ENCODE measurements around the gene SRP68. TPM values are rescaled to one million over a fixed set of nuclear protein-coding genes. Genes with fewer than 3 reads are reported as not detected.

The SRP68 gene
- total RNA-seq, 2 donors from 2014 or later: 80.4 to 89.2 TPM

DNA sequence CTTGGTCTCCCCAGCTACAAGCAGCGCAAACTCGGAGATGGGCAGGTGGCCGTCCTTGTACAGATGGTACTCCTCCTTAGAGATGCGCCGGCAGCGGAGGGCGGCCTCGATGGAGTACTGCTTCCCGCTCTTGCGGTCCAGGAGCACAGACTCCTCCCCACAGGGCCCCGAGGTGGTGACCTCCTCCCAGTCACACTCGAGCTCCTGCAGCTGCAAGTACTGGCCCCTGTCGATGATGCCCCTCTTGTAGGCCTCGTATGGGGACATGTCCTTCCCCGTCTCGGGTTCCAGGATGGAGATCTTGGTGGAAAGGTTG is 64.5 kb downstream of the SRP68 start:
- no peaks in the 10 kb centered on the region for H3K9me3 ChIP-seq (ENCODE audit: control insufficient read depth, low read length, poor library complexity, severe bottlenecking)
- H3K36me3 Mint-ChIP-seq (ENCODE audit: low read depth): no peaks in the 10 kb centered on the region
- peaks cover 10% of the 10 kb centered on the region for H3K4me1 Mint-ChIP-seq
- ATAC-seq: no peak
- no peak overlapping the region for H3K27ac Mint-ChIP-seq
- H3K4me3 Mint-ChIP-seq: no peak overlapping the region
- no peak for DNase-seq
- no peaks in the 10 kb centered on the region for H3K27me3 Mint-ChIP-seq

DNA sequence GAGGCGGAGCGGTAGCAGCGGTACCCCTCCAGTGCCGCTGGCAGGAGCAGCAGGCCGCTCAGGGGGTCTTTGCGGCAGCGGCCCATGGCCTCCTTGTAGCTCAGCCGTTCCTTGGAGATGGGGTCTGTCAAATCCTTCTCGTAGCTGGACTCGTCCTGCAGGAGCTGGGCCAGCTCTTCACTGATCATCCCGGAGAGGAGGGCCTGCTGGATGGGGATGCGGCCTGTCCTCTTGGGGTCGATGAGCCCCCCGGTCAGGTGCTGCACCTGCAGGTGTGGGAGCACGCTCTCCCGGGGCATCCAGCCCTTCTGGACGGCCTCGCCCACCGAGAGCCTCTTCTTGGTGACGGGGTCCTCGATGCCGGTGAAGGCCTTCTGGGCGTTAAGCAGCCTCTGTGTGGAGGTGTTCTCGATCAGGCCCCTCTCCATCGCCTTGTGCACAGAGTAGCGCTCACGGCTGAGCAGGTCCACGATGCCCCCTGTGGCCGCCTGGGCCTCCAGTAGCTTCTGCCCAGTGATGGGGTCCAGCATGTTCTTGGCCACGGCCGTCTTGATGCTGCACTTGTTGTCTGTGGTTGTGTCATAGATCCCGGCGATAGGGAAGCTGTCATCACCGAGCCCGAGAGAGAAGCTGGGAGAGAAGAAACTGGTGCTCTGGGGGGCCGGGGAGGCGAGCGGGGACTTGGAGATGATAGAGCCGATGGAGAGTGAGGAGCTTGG is 65.0 kb downstream of the SRP68 start:
- no peaks in the 10 kb centered on the region for H3K9me3 ChIP-seq (ENCODE audit: control insufficient read depth, low read length, poor library complexity, severe bottlenecking)
- ATAC-seq (no peak), DNase-seq (no peak)
- H3K27me3 Mint-ChIP-seq: no peaks in the 10 kb centered on the region
- H3K4me3 Mint-ChIP-seq: no peak overlapping the region
- no peaks in the 10 kb centered on the region for H3K36me3 Mint-ChIP-seq (ENCODE audit: low read depth)
- peaks cover 10% of the 10 kb centered on the region for H3K4me1 Mint-ChIP-seq
- H3K27ac Mint-ChIP-seq: no peak overlapping the region

DNA sequence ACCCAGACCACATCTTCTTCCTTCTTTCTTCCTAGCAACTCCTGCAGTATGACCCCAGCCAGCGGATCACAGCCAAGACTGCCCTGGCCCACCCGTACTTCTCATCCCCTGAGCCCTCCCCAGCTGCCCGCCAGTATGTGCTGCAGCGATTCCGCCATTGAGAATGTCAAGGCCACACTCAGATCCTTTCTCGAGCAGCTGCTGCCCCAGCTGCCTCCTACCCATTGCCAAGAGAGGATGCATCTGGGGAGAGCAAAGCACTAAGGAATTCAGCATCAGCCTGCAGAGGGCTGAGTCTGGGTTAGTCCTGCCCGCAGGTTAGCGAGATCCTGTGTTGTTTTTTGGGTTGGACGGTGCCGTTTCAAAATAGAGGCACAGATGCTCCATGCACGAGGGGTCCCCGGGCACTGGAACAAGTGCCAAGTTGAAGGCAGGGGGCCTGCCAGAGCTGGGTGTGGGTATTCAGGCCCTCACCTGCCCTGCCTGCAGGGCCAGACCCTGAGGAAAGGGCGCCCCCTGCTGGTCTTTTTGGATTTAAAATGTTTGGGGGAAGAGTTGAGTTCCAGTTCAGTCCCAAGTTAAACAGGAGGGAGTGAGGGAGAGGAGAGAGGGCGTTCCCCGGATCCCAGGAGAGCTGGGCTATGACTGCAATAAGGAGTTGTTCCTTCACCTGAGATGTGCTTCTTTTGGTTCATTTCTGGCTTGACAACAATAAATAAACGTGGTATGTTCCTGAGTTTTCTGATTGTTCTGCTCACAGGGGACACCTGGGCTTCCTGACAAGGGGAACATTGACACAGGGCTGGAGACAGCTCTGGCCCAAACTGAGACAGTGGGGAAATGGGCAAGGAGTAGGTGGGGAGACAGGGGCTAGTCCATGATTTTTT is 66.8 kb downstream of the SRP68 start:
- DNase-seq: peak; percentile 58 to 82 (median 66)
- Mint-ChIP-seq H3K4me3 (no peak overlapping the region), H3K27ac (peak overlapping the region; percentile 93), H3K27me3 (no peaks in the 10 kb centered on the region), H3K36me3 (ENCODE audit: low read depth) (no peaks in the 10 kb centered on the region), H3K4me1 (peaks cover 10% of the 10 kb centered on the region)
- H3K9me3 ChIP-seq (ENCODE audit: control insufficient read depth, low read length, poor library complexity, severe bottlenecking): no peaks in the 10 kb centered on the region
- peak; percentile 68 for ATAC-seq

DNA sequence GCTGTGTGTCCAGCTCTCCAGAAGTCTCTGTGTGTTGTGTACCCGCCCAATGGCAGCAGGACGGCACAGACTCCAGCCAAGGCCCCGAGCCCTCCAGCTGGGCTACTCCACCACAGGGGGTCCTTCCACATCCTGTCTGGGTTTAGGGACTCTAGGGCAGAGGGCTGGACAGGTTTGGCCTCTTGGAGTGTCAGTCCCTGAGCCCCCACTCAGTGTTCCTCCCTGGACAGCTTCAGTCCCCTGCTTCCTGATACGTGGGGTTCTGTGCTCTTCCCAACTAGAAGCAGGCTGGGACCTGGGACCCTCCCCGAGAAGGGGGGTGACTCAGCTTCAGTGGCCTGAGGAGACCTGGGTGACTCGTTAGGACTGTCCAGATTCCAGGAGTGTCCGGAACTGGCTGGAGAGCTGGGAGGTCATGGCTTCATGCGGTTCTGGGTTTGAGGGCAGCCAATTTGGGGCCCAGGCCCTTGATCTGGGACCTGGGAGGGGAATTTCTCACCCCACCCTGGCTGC is 67.5 kb downstream of the SRP68 start:
- Mint-ChIP-seq H3K36me3 (ENCODE audit: low read depth) (no peaks in the 10 kb centered on the region), H3K27me3 (no peaks in the 10 kb centered on the region), H3K4me3 (no peak overlapping the region), H3K27ac (no peak overlapping the region), H3K4me1 (peaks cover 10% of the 10 kb centered on the region)
- H3K9me3 ChIP-seq (ENCODE audit: control insufficient read depth, low read length, poor library complexity, severe bottlenecking): no peaks in the 10 kb centered on the region
- ATAC-seq (no peak), DNase-seq (no peak)

- DNase-seq (no peak), ATAC-seq (no peak)
- no peaks in the 10 kb centered on the region for H3K9me3 ChIP-seq (ENCODE audit: control insufficient read depth, low read length, poor library complexity, severe bottlenecking)
- no peak overlapping the region for H3K4me3 Mint-ChIP-seq
- no peaks in the 10 kb centered on the region for H3K27me3 Mint-ChIP-seq
- H3K36me3 Mint-ChIP-seq (ENCODE audit: low read depth): no peaks in the 10 kb centered on the region
- no peak overlapping the region for H3K27ac Mint-ChIP-seq
- peaks cover 7% of the 10 kb centered on the region for H3K4me1 Mint-ChIP-seq
These were observed 68.4 kb downstream of the SRP68 start for GRCh38 chr17:76003915-76004314.

GRCh38 chr17:76002100-76002499 is 70.2 kb downstream of the SRP68 start:
- no peaks in the 10 kb centered on the region for H3K9me3 ChIP-seq (ENCODE audit: control insufficient read depth, low read length, poor library complexity, severe bottlenecking)
- no peak for ATAC-seq
- no peaks in the 10 kb centered on the region for H3K27me3 Mint-ChIP-seq
- H3K4me3 Mint-ChIP-seq: no peak overlapping the region
- no peak overlapping the region for H3K27ac Mint-ChIP-seq
- no peak for DNase-seq
- H3K4me1 Mint-ChIP-seq: peaks cover 15% of the 10 kb centered on the region
- H3K36me3 Mint-ChIP-seq (ENCODE audit: low read depth): no peaks in the 10 kb centered on the region

DNA sequence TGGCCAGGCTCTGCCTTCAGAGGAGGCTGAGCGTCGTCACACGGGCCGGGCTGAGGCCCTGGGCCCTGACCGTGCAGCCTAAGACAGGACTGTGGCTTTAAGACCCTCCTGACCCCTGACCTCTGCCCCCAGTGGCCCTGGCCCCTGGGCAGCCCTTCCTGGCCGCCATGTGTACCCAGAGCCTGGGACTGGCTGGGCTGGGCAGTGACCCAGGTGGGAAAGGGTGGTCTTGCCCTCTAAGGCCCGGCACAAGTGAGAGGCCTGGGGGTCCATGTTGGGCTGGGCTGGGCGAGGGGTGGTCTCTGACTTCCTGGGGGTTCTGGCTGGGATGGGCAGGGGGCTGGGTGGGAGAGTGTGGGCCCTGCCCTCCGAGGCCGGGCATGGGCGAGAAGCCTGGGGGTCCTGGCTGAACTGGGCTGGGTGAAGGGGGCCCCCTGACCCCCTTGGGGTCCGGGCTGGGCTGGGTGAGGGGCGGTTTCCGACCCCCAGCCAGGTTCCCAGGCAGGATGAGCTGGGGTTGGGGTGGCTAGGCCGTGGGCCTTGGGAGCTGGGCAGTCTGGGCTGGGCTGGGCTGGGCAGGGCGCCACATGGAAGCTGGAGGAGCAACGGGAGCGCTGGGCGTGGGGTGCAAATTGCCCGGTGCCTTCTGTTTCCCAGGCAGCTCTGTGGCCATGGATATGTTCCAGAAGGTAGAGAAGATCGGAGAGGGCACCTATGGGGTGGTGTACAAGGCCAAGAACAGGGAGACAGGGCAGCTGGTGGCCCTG is 71.4 kb downstream of the SRP68 start, which contains the start of gene CDK3:
Gene CDK3 (plus strand): TSS at position 101 of the 767 bp plus-strand sequence. CDS start 571 bp downstream, at position 672.
- peaks cover 22% of the 10 kb centered on the region for H3K4me1 Mint-ChIP-seq

GRCh38 chr17:76000016-76000754 is 72.1 kb downstream of the SRP68 start:
- peak; percentile 68 for ATAC-seq

More for the DNA sequence above, 71.4 kb downstream of the SRP68 start, which contains the start of gene CDK3:
- peak within 1 kb of the TSS; percentile 3 for H3K27ac Mint-ChIP-seq
- H3K36me3 Mint-ChIP-seq (ENCODE audit: low read depth): no peaks in the 10 kb centered on the region
- H3K9me3 ChIP-seq (ENCODE audit: control insufficient read depth, low read length, poor library complexity, severe bottlenecking): no peaks in the 10 kb centered on the region
- no peak for DNase-seq
- no peak for ATAC-seq
- H3K4me3 Mint-ChIP-seq: no peak within 1 kb of the TSS
- no peaks in the 10 kb centered on the region for H3K27me3 Mint-ChIP-seq

DNA sequence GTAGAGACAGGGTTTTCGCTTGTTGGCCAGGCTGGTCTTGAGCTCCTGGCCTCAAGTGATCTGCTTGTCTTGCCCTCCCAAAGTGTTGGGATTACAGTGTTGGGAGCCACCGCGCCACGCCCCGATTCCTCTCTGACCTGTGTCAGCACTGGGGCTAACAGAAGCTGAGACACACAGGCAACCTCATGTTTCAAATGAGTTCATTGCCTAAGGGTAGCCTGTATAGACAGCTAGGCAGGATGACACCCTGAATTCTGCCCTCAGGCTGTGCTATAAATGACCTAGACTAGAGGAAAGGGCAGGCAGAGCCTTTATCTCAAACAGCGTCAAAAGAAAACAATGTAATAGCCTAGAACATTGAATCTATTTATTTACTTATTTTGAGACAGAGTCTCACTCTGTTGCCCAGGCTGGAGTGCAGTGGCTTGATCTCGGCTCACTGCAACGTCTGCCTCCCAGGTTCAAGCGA is 74.0 kb downstream of the SRP68 start:
- H3K4me3 Mint-ChIP-seq: no peak overlapping the region

More at GRCh38 chr17:76000016-76000754, 72.1 kb downstream of the SRP68 start:
- peak; percentile 39 to 63 (median 47) for DNase-seq
- Mint-ChIP-seq H3K36me3 (ENCODE audit: low read depth) (no peaks in the 10 kb centered on the region), H3K4me1 (peaks cover 16% of the 10 kb centered on the region), H3K27ac (peak overlapping the region; percentile 3), H3K4me3 (no peak overlapping the region), H3K27me3 (no peaks in the 10 kb centered on the region)
- no peaks in the 10 kb centered on the region for H3K9me3 ChIP-seq (ENCODE audit: control insufficient read depth, low read length, poor library complexity, severe bottlenecking)

GRCh38 chr17:75996665-75997590 is 75.4 kb downstream of the SRP68 start:
- peaks cover 15% of the 10 kb centered on the region for H3K4me1 Mint-ChIP-seq
- no peaks in the 10 kb centered on the region for H3K9me3 ChIP-seq (ENCODE audit: control insufficient read depth, low read length, poor library complexity, severe bottlenecking)
- H3K27me3 Mint-ChIP-seq: no peaks in the 10 kb centered on the region
- ATAC-seq: peak; percentile 81
- peak in 2 of 3 donors; percentile 33 to 51 for DNase-seq
- no peaks in the 10 kb centered on the region for H3K36me3 Mint-ChIP-seq (ENCODE audit: low read depth)
- H3K27ac Mint-ChIP-seq: peak overlapping the region; percentile 95
- H3K4me3 Mint-ChIP-seq: peak overlapping the region; percentile 83

More for the DNA sequence above, 74.0 kb downstream of the SRP68 start:
- H3K36me3 Mint-ChIP-seq (ENCODE audit: low read depth): no peaks in the 10 kb centered on the region
- peaks cover 15% of the 10 kb centered on the region for H3K4me1 Mint-ChIP-seq
- ATAC-seq: no peak
- no peak for DNase-seq
- no peaks in the 10 kb centered on the region for H3K9me3 ChIP-seq (ENCODE audit: control insufficient read depth, low read length, poor library complexity, severe bottlenecking)
- no peaks in the 10 kb centered on the region for H3K27me3 Mint-ChIP-seq
- no peak overlapping the region for H3K27ac Mint-ChIP-seq

GRCh38 chr17:75995385-75995925 is 76.9 kb downstream of the SRP68 start:
- Mint-ChIP-seq H3K36me3 (ENCODE audit: low read depth) (no peaks in the 10 kb centered on the region), H3K27ac (peak overlapping the region; percentile 95), H3K4me1 (peaks cover 15% of the 10 kb centered on the region), H3K27me3 (no peaks in the 10 kb centered on the region), H3K4me3 (peak overlapping the region; percentile 59)
- DNase-seq: no peak
- no peak for ATAC-seq
- no peaks in the 10 kb centered on the region for H3K9me3 ChIP-seq (ENCODE audit: control insufficient read depth, low read length, poor library complexity, severe bottlenecking)
